Natural killer cell (primary cell): ENCODE data around the gene HSPG2. TPM values are rescaled to one million over a fixed set of nuclear protein-coding genes. Genes with fewer than 3 reads are reported as not detected.

Experiments
- ATAC-seq, 3 donors: fragments of 150-1000 bp in 2 of 3; fragments of 200-7000 bp in 1 of 3; cut with Tn5 transposase; 1 replicate in 1 of 3; 2 replicates in 2 of 3; pipeline ENCODE4 v1.10.0; 2021; ENCODE audit warnings: mild to moderate bottlenecking in 2 of 3, moderate library complexity in 2 of 3
- DNase-seq, 2 donors: peaks; one replicate each; pipeline versions ENCODE4 v3.0.0 to v3.0.0-alpha.2; 2013 to 2021; ENCODE audit warnings: mixed read lengths in 1 of 2
- H3K27ac ChIP-seq: one replicate; pipeline ENCODE4 v1.5.1; 2013; ENCODE audit warnings: mild to moderate bottlenecking, low read length
- H3K27me3 ChIP-seq: one replicate; pipeline ENCODE4 v1.6.1; 2013; ENCODE audit warnings: low read length; ENCODE audit not compliant: control insufficient read depth, insufficient read depth
- H3K36me3 ChIP-seq: one replicate; pipeline ENCODE4 v1.6.1; 2013; ENCODE audit warnings: low read length; ENCODE audit not compliant: control insufficient read depth, insufficient read depth
- H3K4me1 ChIP-seq: one replicate; pipeline ENCODE4 v1.6.1; 2013; ENCODE audit warnings: low read length; ENCODE audit not compliant: control insufficient read depth, insufficient read depth
- H3K4me3 ChIP-seq: one replicate; pipeline ENCODE4 v1.5.1; 2013; ENCODE audit warnings: low read length
- H3K9me3 ChIP-seq: one replicate; pipeline ENCODE4 v1.6.1; 2013; ENCODE audit warnings: low read length; ENCODE audit not compliant: control insufficient read depth, insufficient read depth
- H3K27ac Mint-ChIP-seq, 2 donors: one replicate each; pipeline ENCODE4 v1.8.0; 2022; ENCODE audit warnings: mild to moderate bottlenecking in 2 of 2, mixed read lengths in 2 of 2, moderate library complexity in 1 of 2
- H3K27me3 Mint-ChIP-seq, 2 donors: one replicate each; pipeline ENCODE4 v1.8.0; 2022; ENCODE audit warnings: low read depth in 2 of 2, mixed read lengths in 2 of 2
- H3K36me3 Mint-ChIP-seq: one replicate; pipeline ENCODE4 v1.8.0; 2022; ENCODE audit warnings: mixed read lengths
- H3K4me1 Mint-ChIP-seq, 2 donors: one replicate each; pipeline ENCODE4 v1.8.0; 2022; ENCODE audit warnings: mixed read lengths in 2 of 2
- H3K4me3 Mint-ChIP-seq: one replicate; pipeline ENCODE4 v1.8.0; 2022; ENCODE audit warnings: mild to moderate bottlenecking, moderate library complexity, mixed read lengths
- H3K9me3 Mint-ChIP-seq, 2 donors: one replicate each; pipeline ENCODE4 v1.8.0; 2022; ENCODE audit warnings: mixed read lengths in 2 of 2
- WGBS: methylation state at CpG from one replicate; pipeline ENCODE4 v1.1.7; 2013; ENCODE audit warnings: missing lambda C conversion rate; ENCODE audit not compliant: insufficient coverage; 5-methylcytosine and 5-hydroxymethylcytosine counted together
- intact Hi-C: fragments of 100-400 bp; cut with micrococcal nuclease; formaldehyde crosslinking; loops from one replicate; pipeline ENCODE4 v1.14.2; 2022
- total RNA-seq, 4 donors: library from RNA; stranded (reverse); fragments of 120-200 nt in 1 of 4; gene quantifications; one replicate each; pipeline versions ENCODE4 v1.2.3 to v1.2.4, GENCODE V29; 2013 to 2022
- TF ChIP-seq, protein P1 (sequence below): fragments of 200-600 bp; IDR thresholded peaks from one replicate; pipeline ENCODE4 v1.8.0; 2022; ENCODE audit warnings: antibody characterized with exemption

HSPG2 gene
- total RNA-seq, 3 donors from 2014 or later (not counting 1 experiment from before 2014, with no cell fraction given) = 0.54 to 0.93 (median 0.90) TPM

- Mint-ChIP-seq H3K9me3 (no peaks in the 10 kb centered on the region), H3K4me1 (peaks cover 0 to under 1% of the 10 kb centered on the region in 2 donors), H3K36me3 (no peaks in the 10 kb centered on the region), H3K4me3 (no peak overlapping the region), H3K27me3 (no peaks in the 10 kb centered on the region), H3K27ac (no peak overlapping the region)
- Histone ChIP-seq H3K9me3 (no peaks in the 10 kb centered on the region), H3K4me1 (no peaks in the 10 kb centered on the region), H3K27me3 (no peaks in the 10 kb centered on the region), H3K36me3 (no peaks in the 10 kb centered on the region), H3K4me3 (no peak overlapping the region), H3K27ac (no peak overlapping the region)
- ATAC-seq (no peak), DNase-seq (no peak)
- intact Hi-C loops = no loop called here
- TF ChIP-seq, protein P1, sequence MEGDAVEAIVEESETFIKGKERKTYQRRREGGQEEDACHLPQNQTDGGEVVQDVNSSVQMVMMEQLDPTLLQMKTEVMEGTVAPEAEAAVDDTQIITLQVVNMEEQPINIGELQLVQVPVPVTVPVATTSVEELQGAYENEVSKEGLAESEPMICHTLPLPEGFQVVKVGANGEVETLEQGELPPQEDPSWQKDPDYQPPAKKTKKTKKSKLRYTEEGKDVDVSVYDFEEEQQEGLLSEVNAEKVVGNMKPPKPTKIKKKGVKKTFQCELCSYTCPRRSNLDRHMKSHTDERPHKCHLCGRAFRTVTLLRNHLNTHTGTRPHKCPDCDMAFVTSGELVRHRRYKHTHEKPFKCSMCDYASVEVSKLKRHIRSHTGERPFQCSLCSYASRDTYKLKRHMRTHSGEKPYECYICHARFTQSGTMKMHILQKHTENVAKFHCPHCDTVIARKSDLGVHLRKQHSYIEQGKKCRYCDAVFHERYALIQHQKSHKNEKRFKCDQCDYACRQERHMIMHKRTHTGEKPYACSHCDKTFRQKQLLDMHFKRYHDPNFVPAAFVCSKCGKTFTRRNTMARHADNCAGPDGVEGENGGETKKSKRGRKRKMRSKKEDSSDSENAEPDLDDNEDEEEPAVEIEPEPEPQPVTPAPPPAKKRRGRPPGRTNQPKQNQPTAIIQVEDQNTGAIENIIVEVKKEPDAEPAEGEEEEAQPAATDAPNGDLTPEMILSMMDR = no peak
- 89% methylated on average over 17 of the region's 20 CpGs for WGBS
Observed at GRCh38 chr1:21891621-21892479, 45.3 kb downstream of the HSPG2 start.

DNA sequence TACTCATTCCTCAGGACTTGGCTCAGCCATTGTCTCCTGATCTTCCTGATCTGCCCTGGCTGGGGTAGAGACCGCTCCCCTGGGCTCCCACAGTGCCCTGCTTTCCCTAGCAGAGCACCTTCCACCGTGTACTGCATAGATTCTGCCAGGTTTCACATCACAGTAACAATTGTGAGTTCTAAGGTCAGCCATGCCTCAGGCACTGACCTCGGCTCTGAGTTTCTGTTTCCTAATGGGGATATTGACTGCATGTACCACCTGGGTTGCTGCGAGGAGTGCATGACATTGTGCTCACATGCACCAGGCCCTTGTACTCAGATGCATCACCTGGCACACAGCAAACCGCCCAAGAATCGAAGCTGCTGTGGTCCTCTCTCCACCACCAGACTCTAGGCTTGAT is 46.0 kb downstream of the HSPG2 start:
- Mint-ChIP-seq H3K27ac (no peak overlapping the region), H3K4me3 (no peak overlapping the region), H3K36me3 (no peaks in the 10 kb centered on the region), H3K4me1 (peaks cover 0 to 6% of the 10 kb centered on the region in 2 donors), H3K9me3 (no peaks in the 10 kb centered on the region), H3K27me3 (no peaks in the 10 kb centered on the region)
- H3K4me1 ChIP-seq = no peaks in the 10 kb centered on the region
- H3K27ac ChIP-seq = no peak overlapping the region
- H3K27me3 ChIP-seq = no peaks in the 10 kb centered on the region
- no peak for ATAC-seq
- intact Hi-C loops = no loop called here
- DNase-seq = no peak
- TF ChIP-seq, protein P1 = no peak
- 82% methylated on average over 6 of the region's 6 CpGs for WGBS
- no peaks in the 10 kb centered on the region for H3K9me3 ChIP-seq
- H3K36me3 ChIP-seq = no peaks in the 10 kb centered on the region
- no peak overlapping the region for H3K4me3 ChIP-seq

- no peak for ATAC-seq
- no peak overlapping the region for H3K4me3 Mint-ChIP-seq
Observed at GRCh38 chr1:21888500-21888899, 48.6 kb downstream of the HSPG2 start.

More at GRCh38 chr1:21888500-21888899, 48.6 kb downstream of the HSPG2 start:
- TF ChIP-seq, protein P1 = no peak
- DNase-seq = no peak
- H3K4me1 ChIP-seq = no peaks in the 10 kb centered on the region
- no peaks in the 10 kb centered on the region for H3K27me3 Mint-ChIP-seq
- H3K27ac Mint-ChIP-seq = no peak overlapping the region
- H3K9me3 ChIP-seq = no peaks in the 10 kb centered on the region
- H3K9me3 Mint-ChIP-seq = no peaks in the 10 kb centered on the region
- 96% methylated on average over 11 of the region's 12 CpGs for WGBS
- H3K4me1 Mint-ChIP-seq = peaks cover 0 to 6% of the 10 kb centered on the region in 2 donors
- H3K36me3 Mint-ChIP-seq = no peaks in the 10 kb centered on the region
- intact Hi-C loops = loop anchor here (10.0 kb wide), 1 partner anchor 56 kb away; no protein-coding TSS in a partner anchor
- H3K36me3 ChIP-seq = no peaks in the 10 kb centered on the region
- no peak overlapping the region for H3K27ac ChIP-seq
- H3K4me3 ChIP-seq = no peak overlapping the region
- H3K27me3 ChIP-seq = no peaks in the 10 kb centered on the region
